Endothelial cell (in vitro differentiated cells): ENCODE data around the gene FBRSL1. TPM values are rescaled to one million over a fixed set of nuclear protein-coding genes. Genes with fewer than 3 reads are reported as not detected.
A peak's percentile ranks its signal among the peaks of the same experiment; 100 is the strongest.

ENCODE experiments used
- DNase-seq: peaks from one replicate; pipeline ENCODE4 v3.0.0; 2021; ENCODE audit warnings: low spot score
- H3K27ac Mint-ChIP-seq: one replicate; pipeline ENCODE4 v1.8.0; 2021; ENCODE audit warnings: mixed read lengths, inconsistent platforms; ENCODE audit not compliant: unreplicated experiment
- H3K27me3 Mint-ChIP-seq: one replicate; pipeline ENCODE4 v1.8.0; 2021; ENCODE audit warnings: mild to moderate bottlenecking, moderate library complexity, mixed read lengths, inconsistent platforms; ENCODE audit not compliant: unreplicated experiment
- H3K36me3 Mint-ChIP-seq: one replicate; pipeline ENCODE4 v1.8.0; 2021; ENCODE audit warnings: mild to moderate bottlenecking, low read depth, mixed read lengths, inconsistent platforms; ENCODE audit not compliant: unreplicated experiment
- H3K4me1 Mint-ChIP-seq: one replicate; pipeline ENCODE4 v1.8.0; 2021; ENCODE audit warnings: mild to moderate bottlenecking, mixed read lengths, inconsistent platforms; ENCODE audit not compliant: unreplicated experiment
- H3K4me3 Mint-ChIP-seq: one replicate; pipeline ENCODE4 v1.8.0; 2021; ENCODE audit warnings: mild to moderate bottlenecking, mixed read lengths, inconsistent platforms; ENCODE audit not compliant: unreplicated experiment
- H3K9me3 Mint-ChIP-seq: one replicate; pipeline ENCODE4 v1.8.0; 2021; ENCODE audit warnings: mixed read lengths, inconsistent platforms; ENCODE audit not compliant: unreplicated experiment
- CTCF ChIP-seq: fragments of 200-600 bp; sonication (generic); IDR thresholded peaks from one replicate; pipeline ENCODE4 v1.5.0; 2021; ENCODE audit warnings: antibody characterized with exemption; ENCODE audit not compliant: unreplicated experiment
- total RNA-seq: library from RNA; stranded (reverse); fragmentation: NEBNext Ultra II Directional; extraction: Animal tissue kit (Norgen Biotek cat#: 25700); gene quantifications from one replicate; pipeline ENCODE4 v1.2.1, GENCODE V29; 2021; ENCODE audit not compliant: unreplicated experiment

The FBRSL1 gene
- total RNA-seq, 1 donor from 2014 or later: 38.4 TPM

GRCh38 chr12:132527883-132528264, 37.9 kb downstream of the FBRSL1 start:
- no peaks in the 10 kb centered on the region for H3K4me1 Mint-ChIP-seq
- peaks cover 10% of the 10 kb centered on the region for H3K9me3 Mint-ChIP-seq
- no peak overlapping the region for H3K27ac Mint-ChIP-seq
- TF ChIP-seq CTCF: no peak
- no peak overlapping the region for H3K4me3 Mint-ChIP-seq
- no peak for DNase-seq
- peaks cover 16% of the 10 kb centered on the region for H3K27me3 Mint-ChIP-seq
- peaks cover 10% of the 10 kb centered on the region for H3K36me3 Mint-ChIP-seq

GRCh38 chr12:132528564-132529106, 38.7 kb downstream of the FBRSL1 start:
- no peak overlapping the region for H3K27ac Mint-ChIP-seq
- DNase-seq: no peak
- H3K36me3 Mint-ChIP-seq: peaks cover 13% of the 10 kb centered on the region
- no peak for TF ChIP-seq CTCF
- H3K4me3 Mint-ChIP-seq: no peak overlapping the region
- H3K9me3 Mint-ChIP-seq: peaks cover 10% of the 10 kb centered on the region
- H3K27me3 Mint-ChIP-seq: peaks cover 16% of the 10 kb centered on the region
- no peaks in the 10 kb centered on the region for H3K4me1 Mint-ChIP-seq

GRCh38 chr12:132529156-132529839, 39.3 kb downstream of the FBRSL1 start:
- Mint-ChIP-seq H3K27me3 (peaks cover 18% of the 10 kb centered on the region), H3K4me3 (no peak overlapping the region), H3K36me3 (peaks cover 14% of the 10 kb centered on the region), H3K4me1 (no peaks in the 10 kb centered on the region), H3K9me3 (peaks cover 10% of the 10 kb centered on the region), H3K27ac (no peak overlapping the region)
- no peak for DNase-seq
- TF ChIP-seq CTCF: no peak

- H3K36me3 Mint-ChIP-seq: peaks cover 14% of the 10 kb centered on the region
These were observed 40.0 kb downstream of the FBRSL1 start for GRCh38 chr12:132529906-132530305.

More at GRCh38 chr12:132529906-132530305, 40.0 kb downstream of the FBRSL1 start:
- H3K27ac Mint-ChIP-seq: peak overlapping the region; percentile 50
- H3K4me3 Mint-ChIP-seq: peak overlapping the region; percentile 26
- H3K4me1 Mint-ChIP-seq: no peaks in the 10 kb centered on the region
- DNase-seq: no peak
- TF ChIP-seq CTCF: no peak
- peaks cover 20% of the 10 kb centered on the region for H3K27me3 Mint-ChIP-seq
- H3K9me3 Mint-ChIP-seq: peaks cover 10% of the 10 kb centered on the region
